ENCODE measurements around the gene HDGFL3. TPM values are rescaled to one million over a fixed set of nuclear protein-coding genes. Genes with fewer than 3 reads are reported as not detected.
"Not testable (repeated sequence)": the region's sequence is repeated elsewhere in the genome, so short reads cannot be mapped to it uniquely, and the experiment has no call there.

The HDGFL3 gene
- total and polyA plus RNA-seq, 2 donors (not counting 1 experiment from before 2014, with no cell fraction given), result 0.12 to 2.5 TPM

DNA sequence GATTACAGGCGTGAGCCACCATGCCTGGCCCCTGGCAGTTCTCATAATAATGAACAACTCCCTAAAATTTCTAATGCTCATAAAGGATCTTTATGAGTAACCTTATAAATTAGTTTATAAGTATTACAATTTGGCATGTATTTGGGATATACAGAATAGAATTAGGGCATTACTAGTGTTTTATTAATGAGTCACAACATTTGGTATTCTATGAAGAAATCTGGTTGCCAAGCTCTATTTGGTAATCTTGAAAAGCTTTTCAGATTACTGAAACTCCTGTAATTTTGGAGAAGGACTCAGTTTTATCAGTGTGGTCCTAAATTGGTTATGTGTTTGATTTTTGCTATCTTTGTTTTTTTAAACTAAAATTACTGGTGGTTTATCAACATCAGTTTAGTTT lies 54.3 kb downstream of the HDGFL3 start:
- Histone ChIP-seq H3K79me2 (ENCODE audit: control insufficient read depth, insufficient read depth, low read length) (no peaks in the 10 kb centered on the region), H3K9me3 (ENCODE audit: control extremely low read depth in 1 of 3, control insufficient read depth in 2 of 3, insufficient read depth in 1 of 3, low read length in 2 of 3) (no peaks in the 10 kb centered on the region), H3K4me1 (ENCODE audit: control insufficient read depth in 2 of 2, insufficient read depth in 2 of 2, low read length in 2 of 2) (no peaks in the 10 kb centered on the region), H2AFZ (ENCODE audit: insufficient read depth, low read depth, low read length, poor library complexity, severe bottlenecking) (no peak overlapping the region), H3K27ac (ENCODE audit: low read length in 2 of 2) (no peak overlapping the region), H4K20me1 (ENCODE audit: control insufficient read depth, insufficient read depth, low read length, poor library complexity, severe bottlenecking) (no peaks in the 10 kb centered on the region), H3K27me3 (replicated peaks in 1 of 4; ENCODE audit: control extremely low read depth in 1 of 4, control insufficient read depth in 3 of 4, insufficient read depth in 4 of 4, low read length in 3 of 4) (no peaks in the 10 kb centered on the region), H3K9ac (ENCODE audit: low read length) (no peak overlapping the region), H3K36me3 (replicated peaks in 1 of 2; ENCODE audit: control extremely low read depth in 1 of 2, control insufficient read depth in 1 of 2, extremely low read depth in 1 of 2, insufficient read depth in 2 of 2, low read length in 1 of 2) (peaks cover 0 to 6% of the 10 kb centered on the region in 2 experiments), H3K4me2 (replicated peaks; ENCODE audit: low read depth, low read length, poor library complexity, severe bottlenecking) (no peak overlapping the region), H3K4me3 (ENCODE audit: control extremely low read depth in 1 of 5, extremely low read depth in 1 of 5, insufficient read depth in 1 of 5, low read depth in 2 of 5, low read length in 4 of 5) (no peak overlapping the region)
- no peaks in the 10 kb centered on the region for H3K9me3 Mint-ChIP-seq (ENCODE audit: insufficient read depth)
- H3K27me3 Mint-ChIP-seq, result peaks cover 12% of the 10 kb centered on the region
- no peak overlapping the region for H3K4me3 Mint-ChIP-seq
- intact Hi-C loops (cut with micrococcal nuclease), result no loop called here
- no peak for TF ChIP-seq EZH2 (IDR thresholded peaks at IDR 0.05; ENCODE audit: borderline replicate concordance, insufficient read depth, low read depth, low read length, poor library complexity, severe bottlenecking)
- TF ChIP-seq, protein P1, sequence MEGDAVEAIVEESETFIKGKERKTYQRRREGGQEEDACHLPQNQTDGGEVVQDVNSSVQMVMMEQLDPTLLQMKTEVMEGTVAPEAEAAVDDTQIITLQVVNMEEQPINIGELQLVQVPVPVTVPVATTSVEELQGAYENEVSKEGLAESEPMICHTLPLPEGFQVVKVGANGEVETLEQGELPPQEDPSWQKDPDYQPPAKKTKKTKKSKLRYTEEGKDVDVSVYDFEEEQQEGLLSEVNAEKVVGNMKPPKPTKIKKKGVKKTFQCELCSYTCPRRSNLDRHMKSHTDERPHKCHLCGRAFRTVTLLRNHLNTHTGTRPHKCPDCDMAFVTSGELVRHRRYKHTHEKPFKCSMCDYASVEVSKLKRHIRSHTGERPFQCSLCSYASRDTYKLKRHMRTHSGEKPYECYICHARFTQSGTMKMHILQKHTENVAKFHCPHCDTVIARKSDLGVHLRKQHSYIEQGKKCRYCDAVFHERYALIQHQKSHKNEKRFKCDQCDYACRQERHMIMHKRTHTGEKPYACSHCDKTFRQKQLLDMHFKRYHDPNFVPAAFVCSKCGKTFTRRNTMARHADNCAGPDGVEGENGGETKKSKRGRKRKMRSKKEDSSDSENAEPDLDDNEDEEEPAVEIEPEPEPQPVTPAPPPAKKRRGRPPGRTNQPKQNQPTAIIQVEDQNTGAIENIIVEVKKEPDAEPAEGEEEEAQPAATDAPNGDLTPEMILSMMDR (IDR thresholded peaks at IDR 0.05), result no peak
- ChIA-PET POLR2A (no interaction called here), CTCF (no interaction called here)
- WGBS (ENCODE audit: insufficient coverage), result no CpG with 5 or more reads among the region's 1 CpG
- H3K27ac Mint-ChIP-seq, result no peak overlapping the region
- no peak for DNase-seq
- no peaks in the 10 kb centered on the region for H3K4me1 Mint-ChIP-seq
- no peak for ATAC-seq (ENCODE audit: low read depth)

DNA sequence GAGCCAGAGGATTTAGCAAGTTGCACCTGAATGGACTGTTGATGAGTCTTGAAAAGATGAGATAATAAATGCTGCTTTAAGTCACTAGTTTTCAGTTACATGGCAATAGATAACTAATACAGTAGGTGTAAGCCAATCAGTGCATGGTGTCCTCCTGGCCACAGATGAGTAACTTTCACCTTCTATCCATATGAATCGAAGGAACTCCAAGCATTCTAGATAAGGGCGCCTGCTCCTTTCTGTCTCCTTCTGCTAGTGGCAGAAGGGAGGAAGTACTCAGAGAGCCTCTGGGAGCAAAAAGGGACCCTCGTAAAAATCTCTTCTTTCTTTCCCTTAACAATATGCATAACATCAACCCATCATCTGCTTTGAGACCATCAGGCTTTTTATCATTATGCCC lies 62.9 kb downstream of the HDGFL3 start:
- ChIA-PET CTCF (interaction anchor here (0.6 kb wide), 1 partner anchor 1987 kb away, joined by 3 read pairs; no protein-coding TSS in a partner anchor), POLR2A (no interaction called here)
- H2AFZ ChIP-seq (ENCODE audit: insufficient read depth, low read depth, low read length, poor library complexity, severe bottlenecking), result no peak overlapping the region
- H4K20me1 ChIP-seq (ENCODE audit: control insufficient read depth, insufficient read depth, low read length, poor library complexity, severe bottlenecking), result no peaks in the 10 kb centered on the region
- Mint-ChIP-seq H3K4me3 (no peak overlapping the region), H3K27me3 (peaks cover 26% of the 10 kb centered on the region), H3K4me1 (no peaks in the 10 kb centered on the region), H3K9me3 (ENCODE audit: insufficient read depth) (peaks cover 2% of the 10 kb centered on the region), H3K27ac (no peak overlapping the region)
- no peaks in the 10 kb centered on the region for H3K9me3 ChIP-seq (ENCODE audit: control extremely low read depth in 1 of 3, control insufficient read depth in 2 of 3, insufficient read depth in 1 of 3, low read length in 2 of 3)
- no peak overlapping the region for H3K9ac ChIP-seq (ENCODE audit: low read length)
- WGBS (ENCODE audit: insufficient coverage), result 100% methylated on average over 1 of the region's 3 CpGs
- peaks cover 0 to under 1% of the 10 kb centered on the region in 2 experiments for H3K36me3 ChIP-seq (replicated peaks in 1 of 2; ENCODE audit: control extremely low read depth in 1 of 2, control insufficient read depth in 1 of 2, extremely low read depth in 1 of 2, insufficient read depth in 2 of 2, low read length in 1 of 2)
- intact Hi-C loops (cut with micrococcal nuclease), result no loop called here
- TF ChIP-seq, protein P1 (IDR thresholded peaks at IDR 0.05), result no peak
- TF ChIP-seq EZH2 (IDR thresholded peaks at IDR 0.05; ENCODE audit: borderline replicate concordance, insufficient read depth, low read depth, low read length, poor library complexity, severe bottlenecking), result no peak
- no peak overlapping the region for H3K4me3 ChIP-seq (ENCODE audit: control extremely low read depth in 1 of 5, extremely low read depth in 1 of 5, insufficient read depth in 1 of 5, low read depth in 2 of 5, low read length in 4 of 5)
- H3K4me2 ChIP-seq (replicated peaks; ENCODE audit: low read depth, low read length, poor library complexity, severe bottlenecking), result no peak overlapping the region
- DNase-seq, result no peak
- ATAC-seq (ENCODE audit: low read depth), result no peak
- no peaks in the 10 kb centered on the region for H3K4me1 ChIP-seq (ENCODE audit: control insufficient read depth in 2 of 2, insufficient read depth in 2 of 2, low read length in 2 of 2)
- H3K79me2 ChIP-seq (ENCODE audit: control insufficient read depth, insufficient read depth, low read length), result no peaks in the 10 kb centered on the region
- H3K27ac ChIP-seq (ENCODE audit: low read length in 2 of 2), result no peak overlapping the region
- no peaks in the 10 kb centered on the region for H3K27me3 ChIP-seq (replicated peaks in 1 of 4; ENCODE audit: control extremely low read depth in 1 of 4, control insufficient read depth in 3 of 4, insufficient read depth in 4 of 4, low read length in 3 of 4)

DNA sequence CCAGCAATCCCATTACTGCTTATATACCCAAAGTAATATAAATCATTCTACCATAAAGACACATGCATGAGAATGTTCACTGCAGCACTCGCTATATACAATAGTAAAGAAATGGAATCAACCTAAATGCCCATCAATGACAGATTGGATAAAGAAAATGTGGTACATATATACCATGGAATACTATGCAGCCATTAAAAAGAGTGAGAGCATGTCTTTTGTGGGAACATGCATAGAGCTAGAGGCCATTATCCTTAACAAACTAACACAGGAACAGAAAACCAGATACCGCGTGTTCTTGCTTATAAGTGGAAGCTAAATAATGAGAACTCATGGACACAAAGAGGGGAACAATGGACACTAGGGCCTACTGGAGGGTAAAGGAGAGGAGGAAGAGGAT lies 65.5 kb downstream of the HDGFL3 start:
- H3K27me3 ChIP-seq (replicated peaks in 1 of 4; ENCODE audit: control extremely low read depth in 1 of 4, control insufficient read depth in 3 of 4, insufficient read depth in 4 of 4, low read length in 3 of 4); H2AFZ ChIP-seq (ENCODE audit: insufficient read depth, low read depth, low read length, poor library complexity, severe bottlenecking); H3K27ac ChIP-seq (ENCODE audit: low read length in 2 of 2); intact Hi-C loops (cut with micrococcal nuclease); H3K36me3 ChIP-seq (replicated peaks in 1 of 2; ENCODE audit: control extremely low read depth in 1 of 2, control insufficient read depth in 1 of 2, extremely low read depth in 1 of 2, insufficient read depth in 2 of 2, low read length in 1 of 2); H3K27ac Mint-ChIP-seq; ATAC-seq (ENCODE audit: low read depth); H4K20me1 ChIP-seq (ENCODE audit: control insufficient read depth, insufficient read depth, low read length, poor library complexity, severe bottlenecking); H3K79me2 ChIP-seq (ENCODE audit: control insufficient read depth, insufficient read depth, low read length); H3K9me3 ChIP-seq (ENCODE audit: control extremely low read depth in 1 of 3, control insufficient read depth in 2 of 3, insufficient read depth in 1 of 3, low read length in 2 of 3); H3K4me3 ChIP-seq (ENCODE audit: control extremely low read depth in 1 of 5, extremely low read depth in 1 of 5, insufficient read depth in 1 of 5, low read depth in 2 of 5, low read length in 4 of 5); H3K4me1 ChIP-seq (ENCODE audit: control insufficient read depth in 2 of 2, insufficient read depth in 2 of 2, low read length in 2 of 2); DNase-seq; POLR2A ChIA-PET; H3K4me3 Mint-ChIP-seq; H3K4me1 Mint-ChIP-seq; H3K4me2 ChIP-seq (replicated peaks; ENCODE audit: low read depth, low read length, poor library complexity, severe bottlenecking); H3K9me3 Mint-ChIP-seq (ENCODE audit: insufficient read depth); H3K9ac ChIP-seq (ENCODE audit: low read length): not testable (repeated sequence)
- CTCF ChIA-PET, result interaction anchor here (0.6 kb wide), 1 partner anchor 24 kb away, joined by 3 read pairs; no protein-coding TSS in a partner anchor
- WGBS (ENCODE audit: insufficient coverage), result no CpG with 5 or more reads among the region's 3 CpGs
- H3K27me3 Mint-ChIP-seq, result peaks cover 12% of the 10 kb centered on the region
